GM18951 (cell line): Measurements from ENCODE around the gene DAD1.
"Not testable (repeated sequence)": the region's sequence is repeated elsewhere in the genome, so short reads cannot be mapped to it uniquely, and the experiment has no call there.

Experiments
- POLR2A ChIP-seq: IDR thresholded peaks from 4 replicates; pipeline ENCODE4 v1.6.1; 2011; ENCODE audit warnings: mild to moderate bottlenecking; ENCODE audit not compliant: insufficient read length, insufficient read depth; ENCODE audit errors: extremely low read depth
- in situ Hi-C: fragments of 300-500 bp; cut with MboI; formaldehyde crosslinking; loops from one replicate; pipeline ENCODE4 v1.12.0; 2022; ENCODE audit warnings: low sequenced_read_pairs, mixed read lengths, inconsistent platforms; ENCODE audit not compliant: unreplicated experiment

Gene DAD1

DNA sequence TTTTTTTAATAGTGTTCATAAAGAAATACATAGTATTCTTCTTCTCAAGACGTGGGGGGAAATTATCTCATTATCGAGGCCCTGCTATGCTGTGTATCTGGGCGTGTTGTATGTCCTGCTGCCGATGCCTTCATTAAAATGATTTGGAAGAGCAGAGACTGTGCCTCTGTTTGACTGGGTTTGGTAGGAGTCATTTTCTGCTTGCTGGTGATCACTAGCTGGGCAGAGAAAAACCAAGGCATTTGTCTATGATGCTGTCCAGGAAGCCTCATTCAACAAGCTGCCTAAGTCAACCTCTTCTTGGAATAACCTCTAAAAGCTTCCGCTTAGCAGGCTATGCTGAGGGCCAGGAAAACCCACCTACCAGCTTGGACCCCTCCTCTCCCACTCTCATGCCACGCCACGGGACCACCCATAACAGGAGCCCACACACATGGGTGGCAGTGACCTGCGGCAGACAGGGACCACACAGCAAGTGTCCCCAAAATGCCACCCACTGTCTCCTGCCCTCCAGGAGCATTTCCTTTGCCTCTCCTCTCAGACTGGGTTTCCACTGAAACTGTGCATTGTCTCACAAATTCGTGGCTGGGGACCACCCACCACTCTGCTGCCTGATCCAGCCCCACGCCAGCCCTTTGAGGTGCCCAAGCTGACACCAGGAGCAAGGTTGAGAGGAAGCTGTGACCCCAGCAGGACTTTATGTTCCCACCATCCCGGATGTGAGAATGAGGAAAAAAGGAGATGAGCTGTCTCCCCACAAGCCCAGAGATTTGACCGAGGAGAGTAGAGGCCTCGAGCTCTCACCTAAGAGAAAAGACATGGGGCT lies 36.8 kb downstream of the DAD1 start:
- no peak for TF ChIP-seq POLR2A
- in situ Hi-C loops = loop anchor here (25.0 kb wide), 1 partner anchor 510 kb away; the partner anchor contains the start of gene CDH24

DNA sequence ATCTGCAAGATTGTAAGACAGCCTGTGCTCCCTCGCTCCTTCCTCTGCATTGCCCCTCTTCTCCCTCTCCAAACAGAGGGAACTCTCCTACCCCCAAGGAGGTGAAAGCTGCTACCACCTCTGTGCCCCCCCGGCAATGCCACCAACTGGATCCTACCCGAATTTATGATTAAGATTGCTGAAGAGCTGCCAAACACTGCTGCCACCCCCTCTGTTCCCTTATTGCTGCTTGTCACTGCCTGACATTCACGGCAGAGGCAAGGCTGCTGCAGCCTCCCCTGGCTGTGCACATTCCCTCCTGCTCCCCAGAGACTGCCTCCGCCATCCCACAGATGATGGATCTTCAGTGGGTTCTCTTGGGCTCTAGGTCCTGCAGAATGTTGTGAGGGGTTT lies 37.4 kb downstream of the DAD1 start:
- TF ChIP-seq POLR2A = no peak
- in situ Hi-C loops = loop anchor here (25.0 kb wide), 1 partner anchor 511 kb away; the partner anchor contains the start of gene CDH24

DNA sequence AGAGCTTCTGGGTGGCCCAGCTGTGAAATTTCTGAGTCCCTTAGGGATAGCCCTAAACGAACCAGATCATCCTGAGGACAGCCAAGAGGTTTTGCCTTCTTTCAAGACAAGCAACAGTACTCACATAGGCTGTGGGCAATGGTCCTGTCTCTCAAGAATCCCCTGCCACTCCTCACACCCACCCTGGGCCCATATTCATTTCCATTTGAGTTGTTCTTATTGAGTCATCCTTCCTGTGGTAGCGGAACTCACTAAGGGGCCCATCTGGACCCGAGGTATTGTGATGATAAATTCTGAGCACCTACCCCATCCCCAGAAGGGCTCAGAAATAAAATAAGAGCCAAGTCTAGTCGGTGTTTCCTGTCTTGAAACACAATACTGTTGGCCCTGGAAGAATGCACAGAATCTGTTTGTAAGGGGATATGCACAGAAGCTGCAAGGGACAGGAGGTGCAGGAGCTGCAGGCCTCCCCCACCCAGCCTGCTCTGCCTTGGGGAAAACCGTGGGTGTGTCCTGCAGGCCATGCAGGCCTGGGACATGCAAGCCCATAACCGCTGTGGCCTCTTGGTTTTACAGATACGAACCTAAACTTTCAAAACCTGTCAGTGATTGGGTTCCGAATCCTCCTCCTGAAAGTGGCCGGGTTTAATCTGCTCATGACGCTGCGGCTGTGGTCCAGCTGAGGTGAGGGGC lies 38.9 kb downstream of the DAD1 start:
- in situ Hi-C loops = loop anchor here (25.0 kb wide), 1 partner anchor 512 kb away; the partner anchor contains the start of gene CDH24
- peak; percentile 37 for TF ChIP-seq POLR2A

DNA sequence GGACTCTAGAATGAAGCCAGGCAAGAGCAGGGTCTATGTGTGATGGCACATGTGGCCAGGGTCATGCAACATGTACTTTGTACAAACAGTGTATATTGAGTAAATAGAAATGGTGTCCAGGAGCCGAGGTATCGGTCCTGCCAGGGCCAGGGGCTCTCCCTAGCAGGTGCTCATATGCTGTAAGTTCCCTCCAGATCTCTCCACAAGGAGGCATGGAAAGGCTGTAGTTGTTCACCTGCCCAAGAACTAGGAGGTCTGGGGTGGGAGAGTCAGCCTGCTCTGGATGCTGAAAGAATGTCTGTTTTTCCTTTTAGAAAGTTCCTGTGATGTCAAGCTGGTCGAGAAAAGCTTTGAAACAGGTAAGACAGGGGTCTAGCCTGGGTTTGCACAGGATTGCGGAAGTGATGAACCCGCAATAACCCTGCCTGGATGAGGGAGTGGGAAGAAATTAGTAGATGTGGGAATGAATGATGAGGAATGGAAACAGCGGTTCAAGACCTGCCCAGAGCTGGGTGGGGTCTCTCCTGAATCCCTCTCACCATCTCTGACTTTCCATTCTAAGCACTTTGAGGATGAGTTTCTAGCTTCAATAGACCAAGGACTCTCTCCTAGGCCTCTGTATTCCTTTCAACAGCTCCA lies 39.6 kb downstream of the DAD1 start:
- in situ Hi-C loops = no loop called here
- no peak for TF ChIP-seq POLR2A

DNA sequence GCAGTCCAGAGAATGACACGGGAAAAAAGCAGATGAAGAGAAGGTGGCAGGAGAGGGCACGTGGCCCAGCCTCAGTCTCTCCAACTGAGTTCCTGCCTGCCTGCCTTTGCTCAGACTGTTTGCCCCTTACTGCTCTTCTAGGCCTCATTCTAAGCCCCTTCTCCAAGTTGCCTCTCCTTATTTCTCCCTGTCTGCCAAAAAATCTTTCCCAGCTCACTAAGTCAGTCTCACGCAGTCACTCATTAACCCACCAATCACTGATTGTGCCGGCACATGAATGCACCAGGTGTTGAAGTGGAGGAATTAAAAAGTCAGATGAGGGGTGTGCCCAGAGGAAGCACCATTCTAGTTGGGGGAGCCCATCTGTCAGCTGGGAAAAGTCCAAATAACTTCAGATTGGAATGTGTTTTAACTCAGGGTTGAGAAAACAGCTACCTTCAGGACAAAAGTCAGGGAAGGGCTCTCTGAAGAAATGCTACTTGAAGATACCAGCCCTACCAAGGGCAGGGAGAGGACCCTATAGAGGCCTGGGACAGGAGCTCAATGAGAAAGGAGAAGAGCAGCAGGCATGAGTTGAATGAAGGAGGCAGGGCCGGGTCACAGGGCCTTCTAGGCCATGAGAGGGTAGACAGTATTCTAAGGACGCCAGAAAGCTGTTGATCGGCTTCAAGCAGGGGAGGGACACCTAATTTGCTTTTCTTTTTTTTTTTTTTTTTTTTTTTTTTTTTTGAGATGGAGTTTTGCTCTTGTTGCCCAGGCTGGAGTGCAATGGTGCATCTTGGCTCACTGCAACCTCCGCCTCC lies 40.9 kb downstream of the DAD1 start:
- no peak for TF ChIP-seq POLR2A
- in situ Hi-C loops = no loop called here

DNA sequence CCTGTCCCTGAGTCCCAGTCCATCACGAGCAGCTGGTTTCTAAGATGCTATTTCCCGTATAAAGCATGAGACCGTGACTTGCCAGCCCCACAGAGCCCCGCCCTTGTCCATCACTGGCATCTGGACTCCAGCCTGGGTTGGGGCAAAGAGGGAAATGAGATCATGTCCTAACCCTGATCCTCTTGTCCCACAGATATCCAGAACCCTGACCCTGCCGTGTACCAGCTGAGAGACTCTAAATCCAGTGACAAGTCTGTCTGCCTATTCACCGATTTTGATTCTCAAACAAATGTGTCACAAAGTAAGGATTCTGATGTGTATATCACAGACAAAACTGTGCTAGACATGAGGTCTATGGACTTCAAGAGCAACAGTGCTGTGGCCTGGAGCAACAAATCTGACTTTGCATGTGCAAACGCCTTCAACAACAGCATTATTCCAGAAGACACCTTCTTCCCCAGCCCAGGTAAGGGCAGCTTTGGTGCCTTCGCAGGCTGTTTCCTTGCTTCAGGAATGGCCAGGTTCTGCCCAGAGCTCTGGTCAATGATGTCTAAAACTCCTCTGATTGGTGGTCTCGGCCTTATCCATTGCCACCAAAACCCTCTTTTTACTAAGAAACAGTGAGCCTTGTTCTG lies 41.6 kb downstream of the DAD1 start:
- no peak for TF ChIP-seq POLR2A
- in situ Hi-C loops = no loop called here

DNA sequence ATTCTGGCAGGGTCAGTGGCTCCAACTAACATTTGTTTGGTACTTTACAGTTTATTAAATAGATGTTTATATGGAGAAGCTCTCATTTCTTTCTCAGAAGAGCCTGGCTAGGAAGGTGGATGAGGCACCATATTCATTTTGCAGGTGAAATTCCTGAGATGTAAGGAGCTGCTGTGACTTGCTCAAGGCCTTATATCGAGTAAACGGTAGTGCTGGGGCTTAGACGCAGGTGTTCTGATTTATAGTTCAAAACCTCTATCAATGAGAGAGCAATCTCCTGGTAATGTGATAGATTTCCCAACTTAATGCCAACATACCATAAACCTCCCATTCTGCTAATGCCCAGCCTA lies 42.3 kb downstream of the DAD1 start:
- TF ChIP-seq POLR2A = no peak
- in situ Hi-C loops = no loop called here

DNA sequence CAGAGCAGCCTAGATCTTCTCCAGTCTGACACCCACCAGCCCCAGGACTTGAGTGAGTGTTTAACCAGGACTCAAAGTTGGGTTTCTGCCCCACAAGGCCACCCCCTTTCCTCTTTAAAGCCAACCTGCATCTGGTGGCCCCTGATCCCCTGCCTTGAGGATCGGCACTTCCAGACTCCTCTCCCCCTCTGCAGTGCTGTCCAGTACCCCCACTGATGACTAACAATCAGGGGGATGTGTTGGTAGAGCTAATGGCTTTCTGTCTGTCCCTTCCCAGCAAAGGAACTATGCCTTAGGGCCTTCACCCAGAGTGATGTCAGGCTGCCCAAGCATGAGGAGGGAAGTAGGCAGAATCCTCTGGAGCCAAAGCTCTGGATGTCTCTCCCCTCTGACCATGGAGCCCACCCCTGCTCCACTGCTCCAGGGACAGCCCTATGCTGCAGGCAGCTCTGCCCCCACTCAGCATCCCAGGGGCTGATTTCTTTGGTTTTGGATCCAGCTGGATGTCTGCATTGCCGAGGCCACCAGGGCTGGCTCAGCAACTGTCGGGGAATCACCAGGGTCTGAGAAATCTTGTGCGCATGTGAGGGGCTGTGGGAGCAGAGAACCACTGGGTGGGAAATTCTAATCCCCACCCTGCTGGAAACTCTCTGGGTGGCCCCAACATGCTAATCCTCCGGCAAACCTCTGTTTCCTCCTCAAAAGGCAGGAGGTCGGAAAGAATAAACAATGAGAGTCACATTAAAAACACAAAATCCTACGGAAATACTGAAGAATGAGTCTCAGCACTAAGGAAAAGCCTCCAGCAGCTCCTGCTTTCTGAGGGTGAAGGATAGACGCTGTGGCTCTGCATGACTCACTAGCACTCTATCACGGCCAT lies 42.9 kb downstream of the DAD1 start:
- in situ Hi-C loops = no loop called here

DNA sequence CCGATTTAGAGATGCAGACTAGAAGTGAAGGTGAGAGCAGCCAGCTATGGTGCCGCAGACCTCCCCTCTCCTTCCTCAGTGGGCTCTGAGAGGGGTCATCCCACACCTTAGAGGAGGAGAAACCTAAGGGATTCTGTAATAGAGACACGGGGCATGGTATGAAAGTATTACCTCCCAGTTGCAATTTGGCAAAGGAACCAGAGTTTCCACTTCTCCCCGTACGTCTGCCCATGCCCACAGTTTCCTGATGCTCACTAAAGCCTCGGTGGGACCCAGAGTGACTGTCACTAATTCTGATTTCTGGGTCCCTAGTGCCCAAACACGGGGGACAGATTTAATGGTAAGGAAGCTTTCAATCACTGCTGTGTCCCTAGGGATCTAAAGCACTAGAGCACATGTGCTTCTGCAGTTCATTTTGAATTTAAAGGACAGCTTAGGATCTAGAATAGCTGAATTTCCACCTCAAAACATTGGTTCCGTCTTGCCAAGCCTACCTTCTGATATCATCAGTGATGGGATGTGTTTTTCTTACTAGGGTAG lies 44.1 kb downstream of the DAD1 start:
- in situ Hi-C loops = no loop called here
- TF ChIP-seq POLR2A = no peak

More for the DNA sequence above, 42.9 kb downstream of the DAD1 start:
- TF ChIP-seq POLR2A = no peak

DNA sequence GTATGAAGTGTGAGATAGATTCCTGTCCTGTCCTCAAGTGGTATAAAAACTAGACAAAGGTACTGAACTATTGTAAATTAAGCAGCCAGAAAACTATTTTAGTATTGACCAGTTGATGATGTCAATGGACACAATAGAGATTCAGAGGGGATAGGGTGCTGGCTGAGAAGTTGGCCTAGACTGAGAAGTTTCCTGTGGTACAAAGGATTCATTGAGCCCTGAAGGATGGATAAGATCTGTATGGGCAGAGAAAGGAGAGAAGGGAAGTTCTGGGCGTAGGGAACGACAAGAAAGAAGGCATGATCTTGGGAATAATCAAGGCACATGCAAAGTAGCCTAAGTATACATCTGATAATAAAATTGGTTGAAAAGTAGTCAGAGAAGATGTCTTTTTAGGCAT lies 44.6 kb downstream of the DAD1 start:
- TF ChIP-seq POLR2A = no peak
- in situ Hi-C loops = no loop called here

DNA sequence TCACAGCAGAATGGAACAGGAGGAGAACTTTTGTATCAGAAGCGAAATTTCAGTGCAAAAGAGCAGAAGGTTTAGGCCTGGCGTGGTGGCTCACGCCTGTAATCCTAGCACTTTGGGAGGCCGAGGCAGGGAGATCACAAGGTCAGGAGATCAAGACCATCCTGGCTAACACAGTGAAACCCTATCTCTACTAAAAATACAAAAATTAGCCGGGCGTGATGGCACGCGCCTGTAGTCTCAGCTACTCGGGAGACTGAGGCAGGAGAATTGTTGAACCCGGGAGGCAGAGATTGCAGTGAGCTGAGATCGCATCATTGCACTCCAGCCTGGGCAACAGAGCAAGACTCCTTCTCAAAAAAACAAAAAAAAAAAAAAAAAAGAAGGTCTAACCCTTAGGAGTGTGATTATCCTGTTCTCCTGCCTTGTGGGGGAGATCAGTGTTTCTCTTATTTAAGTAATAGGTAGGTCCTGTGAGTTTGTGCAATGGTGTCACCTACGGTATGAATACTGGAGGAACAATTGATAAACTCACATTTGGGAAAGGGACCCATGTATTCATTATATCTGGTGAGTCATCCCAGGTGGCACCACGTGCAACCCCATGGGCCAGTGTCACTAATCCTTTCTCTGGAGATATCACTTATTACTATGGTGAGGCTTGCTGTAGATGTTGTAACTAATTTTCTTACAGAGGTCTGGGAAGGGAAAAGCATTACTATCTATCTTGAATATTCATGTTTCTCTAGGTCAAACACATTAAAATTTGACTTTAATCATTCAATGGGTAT lies 45.3 kb downstream of the DAD1 start:
- in situ Hi-C loops = not testable (repeated sequence)

DNA sequence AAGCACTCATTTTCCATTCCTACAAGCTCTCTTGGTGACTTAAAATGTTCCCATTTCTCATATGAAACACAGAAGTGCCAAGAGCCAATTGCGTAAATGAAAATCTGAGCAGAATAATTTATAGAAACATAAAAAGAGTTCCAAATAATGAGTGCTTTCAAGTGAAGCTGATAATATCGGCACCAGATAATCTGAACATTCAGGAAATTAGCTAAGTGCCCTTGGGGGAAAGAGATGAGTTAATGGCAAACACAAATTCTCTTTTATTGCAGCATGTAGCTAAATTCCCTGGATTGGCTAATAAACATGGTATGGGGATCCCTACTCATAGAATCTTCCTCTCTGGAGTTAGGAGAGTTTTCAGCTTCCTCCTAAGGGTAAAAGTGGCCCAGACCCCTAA lies 46.7 kb downstream of the DAD1 start:
- in situ Hi-C loops = no loop called here
- no peak for TF ChIP-seq POLR2A
